HG02763 (cell line): Measurements from ENCODE around the gene KRTAP6-2.

Source experiments
- ATAC-seq: cut with Tn5 transposase; IDR thresholded peaks from one replicate; pipeline ENCODE4 v1.9.1; 2021; ENCODE audit warnings: mild to moderate bottlenecking, moderate library complexity; ENCODE audit not compliant: unreplicated experiment

Gene KRTAP6-2

GRCh38 chr21:30577766-30578165, 20.9 kb downstream of the KRTAP6-2 start:
- ATAC-seq, result no peak

- no peak for ATAC-seq
Measured at GRCh38 chr21:30567617-30568016, 31.1 kb downstream of the KRTAP6-2 start.

GRCh38 chr21:30563630-30564029, 35.1 kb downstream of the KRTAP6-2 start:
- ATAC-seq, result no peak

- no peak for ATAC-seq
Measured at GRCh38 chr21:30563072-30563471, 35.6 kb downstream of the KRTAP6-2 start.

- no peak for ATAC-seq
Measured at GRCh38 chr21:30561957-30562356, 36.7 kb downstream of the KRTAP6-2 start.

- no peak for ATAC-seq
Measured at GRCh38 chr21:30561264-30561895, 37.3 kb downstream of the KRTAP6-2 start, which contains the start of gene KRTAP19-7. Gene KRTAP19-7, minus strand, starts transcription at chr21:30561314. Its CDS starts 25 bp downstream, at chr21:30561289.

- ATAC-seq, result no peak
Measured at GRCh38 chr21:30555095-30555494, 43.6 kb downstream of the KRTAP6-2 start.

GRCh38 chr21:30552782-30553181, 45.9 kb downstream of the KRTAP6-2 start:
- no peak for ATAC-seq
